GM18499 (cell line): ENCODE data around the gene FBXO46.
"Not testable (repeated sequence)": the region's sequence is repeated elsewhere in the genome, so short reads cannot be mapped to it uniquely, and the experiment has no call there.

Experiments
- ATAC-seq: cut with Tn5 transposase; IDR thresholded peaks from one replicate; pipeline ENCODE4 v1.9.1; 2021; ENCODE audit warnings: moderate number of reproducible peaks; ENCODE audit not compliant: insufficient read depth, unreplicated experiment

FBXO46 gene

DNA sequence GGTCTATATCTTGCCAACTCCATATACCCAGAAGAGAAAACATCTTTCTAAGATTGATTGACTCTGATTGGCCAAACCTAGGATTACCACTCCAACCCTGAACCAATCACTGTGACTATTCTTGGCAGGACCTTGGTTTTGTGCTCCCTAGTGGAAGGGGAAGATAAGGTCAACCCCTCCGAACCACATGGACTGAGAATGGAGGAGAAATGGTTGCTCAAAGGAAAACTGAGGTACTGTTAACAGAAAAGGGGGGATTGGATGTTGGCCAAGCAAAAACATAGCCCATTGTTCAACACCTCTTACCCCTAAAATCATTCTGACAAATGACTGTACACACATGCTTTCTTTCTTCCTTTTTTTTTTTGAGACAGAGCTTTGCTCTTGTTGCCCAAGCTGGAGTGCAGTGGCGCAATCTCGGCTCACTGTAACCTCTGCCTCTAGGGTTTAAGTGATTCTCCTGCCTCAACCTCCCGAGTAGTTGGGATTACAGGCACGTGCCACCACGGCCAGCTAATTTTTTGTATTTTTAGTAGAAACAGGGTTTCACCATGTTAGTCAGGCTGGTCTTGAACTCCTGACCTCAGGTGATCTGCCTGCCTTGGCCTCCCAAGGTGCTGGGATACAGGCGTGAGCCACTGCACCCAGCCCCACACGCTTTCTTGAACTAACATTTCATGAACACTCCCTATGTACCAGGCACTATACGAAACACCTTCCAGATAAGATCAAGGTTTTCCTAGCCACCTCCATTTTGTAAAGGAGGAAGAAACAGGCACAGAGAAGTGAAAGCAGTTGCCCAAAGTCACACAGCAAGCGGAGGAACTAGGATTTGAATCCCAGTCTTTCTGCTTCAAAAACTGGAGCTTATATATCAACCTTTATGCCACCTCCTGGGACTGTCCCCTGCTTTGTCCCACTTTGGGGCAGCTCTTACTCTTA lies 9.1 kb upstream of the FBXO46 start:
- ATAC-seq = no peak

DNA sequence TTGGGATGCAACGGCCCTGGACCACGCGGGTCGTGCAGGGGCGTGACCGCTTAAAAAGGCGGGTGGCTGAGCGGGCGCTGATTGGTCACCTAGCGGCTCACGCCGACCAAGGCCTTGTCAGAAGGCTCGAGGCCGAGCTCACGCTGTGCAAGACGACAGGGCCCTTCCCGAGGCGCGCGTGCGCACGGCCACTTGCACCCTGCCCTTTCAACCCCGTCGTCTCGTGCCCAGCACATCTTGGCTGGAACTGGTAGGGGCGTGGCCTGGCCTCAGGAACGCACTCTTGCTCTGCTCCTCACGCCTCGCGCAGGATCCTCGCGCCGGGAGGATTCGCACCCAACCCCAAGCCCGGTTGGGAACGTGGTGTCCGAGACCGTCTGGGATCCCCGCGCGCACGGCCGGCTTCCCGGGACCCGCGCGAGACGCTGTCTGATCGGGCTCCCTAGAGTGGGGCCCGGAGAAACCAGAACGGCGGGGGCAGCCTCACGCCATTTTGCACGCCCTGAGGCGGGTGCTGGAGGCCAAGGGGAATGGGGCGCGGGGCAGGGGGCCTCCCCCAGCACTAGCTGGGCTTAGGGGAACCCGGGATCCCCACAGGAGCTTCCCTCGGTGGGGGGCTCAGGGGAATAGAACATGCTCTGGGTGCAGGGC lies 2.6 kb upstream of the FBXO46 start, which contains the start of gene MEIOSIN:
TSS of gene MEIOSIN (plus strand) at position 280 of the 651 bp plus-strand sequence. CDS start 1,938 bp downstream, outside the sequence.
- no peak for ATAC-seq

DNA sequence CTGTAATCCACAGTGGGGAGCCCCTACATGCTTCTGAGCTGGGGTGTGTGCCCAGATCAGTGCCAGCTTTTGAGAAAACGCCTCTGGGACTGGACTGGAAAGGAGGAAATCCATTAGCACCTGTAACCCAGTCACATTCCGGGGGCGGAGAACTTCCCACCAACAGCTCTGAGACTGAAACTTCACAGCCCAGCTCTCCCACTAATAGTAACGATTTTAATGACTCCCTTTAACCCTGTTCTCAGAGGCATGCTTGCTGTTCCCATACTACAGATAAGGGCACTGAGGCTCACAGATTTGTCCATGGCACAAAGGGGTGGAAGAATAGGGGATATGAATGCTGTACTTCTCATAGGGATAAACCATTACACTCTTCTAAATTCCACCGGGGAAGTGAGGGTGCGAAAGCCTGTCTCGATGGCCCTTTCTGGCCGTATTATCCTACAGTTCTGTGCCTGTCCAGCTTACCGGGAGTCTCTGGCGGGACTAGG lies 851 bp downstream of the FBXO46 start:
- no peak for ATAC-seq

DNA sequence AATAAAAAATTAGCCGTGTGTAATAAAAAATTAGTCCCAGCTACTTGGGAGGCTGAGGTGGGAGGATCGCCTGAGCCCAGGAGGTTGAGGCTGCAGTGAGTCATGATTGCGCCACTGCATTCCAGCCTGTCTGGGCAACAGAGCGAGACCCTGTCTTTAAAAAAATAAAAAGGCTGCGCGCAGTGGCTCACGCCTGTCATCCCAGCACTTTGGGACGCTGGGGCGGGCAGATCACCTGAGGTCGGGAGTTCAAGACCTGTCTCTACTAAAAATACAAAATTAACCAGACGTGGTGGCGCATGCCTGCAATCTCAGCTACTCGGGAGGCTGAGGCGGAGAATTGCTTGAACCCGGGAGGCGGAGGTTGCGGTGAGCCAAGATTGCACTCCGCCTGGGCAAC lies 2.0 kb downstream of the FBXO46 start:
- not testable (repeated sequence) for ATAC-seq

DNA sequence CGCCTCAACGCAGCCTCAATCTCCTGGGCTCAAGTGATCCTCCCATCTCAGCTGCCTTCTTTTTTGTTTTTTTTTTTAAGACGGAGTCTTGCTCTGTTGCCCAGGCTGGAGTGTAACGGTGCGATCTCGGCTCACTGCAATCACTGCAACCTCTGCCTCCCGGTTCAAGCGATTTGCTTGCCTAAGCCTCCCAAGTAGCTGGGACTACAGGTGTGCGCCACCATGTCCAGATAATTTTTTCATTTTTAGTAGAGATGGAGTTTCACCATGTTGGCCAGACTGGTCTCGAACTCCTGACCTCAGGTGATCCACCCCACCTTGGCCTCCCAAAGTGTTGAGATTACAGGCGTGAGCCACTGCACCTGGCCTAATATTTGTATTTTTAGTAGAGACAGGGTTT lies 10.6 kb downstream of the FBXO46 start:
- ATAC-seq = not testable (repeated sequence)

DNA sequence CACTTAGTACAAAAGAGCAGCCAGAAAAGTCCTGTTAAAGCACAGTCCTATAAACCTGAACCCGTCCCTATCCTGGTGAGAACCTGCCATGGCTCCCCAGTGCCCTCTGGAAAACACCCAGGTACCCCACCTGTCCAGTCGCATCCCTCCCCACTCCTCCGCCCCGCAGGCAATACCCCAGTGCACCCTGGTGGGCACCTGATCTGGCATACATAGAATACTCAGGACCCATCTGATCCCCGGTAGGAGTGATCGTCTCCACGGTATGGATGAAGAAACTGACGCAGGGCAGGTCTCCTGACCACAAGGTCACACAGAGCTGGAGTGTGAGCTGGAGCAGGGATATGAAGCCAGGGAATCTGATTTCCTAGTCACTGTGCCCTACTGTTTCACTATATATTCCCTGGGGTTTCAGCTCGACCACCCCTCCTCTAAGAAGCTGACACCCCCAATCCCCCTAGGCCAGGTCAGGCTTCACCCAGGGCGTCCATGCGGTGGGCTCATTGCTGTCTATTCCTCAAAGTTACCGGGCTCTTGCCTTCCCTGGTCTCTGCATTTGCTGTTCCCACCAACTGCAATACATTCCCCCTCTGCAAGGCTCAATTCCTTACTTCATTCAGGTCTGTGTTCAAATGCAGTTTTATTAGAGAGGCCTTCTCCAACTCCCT lies 12.6 kb downstream of the FBXO46 start:
- ATAC-seq = no peak

DNA sequence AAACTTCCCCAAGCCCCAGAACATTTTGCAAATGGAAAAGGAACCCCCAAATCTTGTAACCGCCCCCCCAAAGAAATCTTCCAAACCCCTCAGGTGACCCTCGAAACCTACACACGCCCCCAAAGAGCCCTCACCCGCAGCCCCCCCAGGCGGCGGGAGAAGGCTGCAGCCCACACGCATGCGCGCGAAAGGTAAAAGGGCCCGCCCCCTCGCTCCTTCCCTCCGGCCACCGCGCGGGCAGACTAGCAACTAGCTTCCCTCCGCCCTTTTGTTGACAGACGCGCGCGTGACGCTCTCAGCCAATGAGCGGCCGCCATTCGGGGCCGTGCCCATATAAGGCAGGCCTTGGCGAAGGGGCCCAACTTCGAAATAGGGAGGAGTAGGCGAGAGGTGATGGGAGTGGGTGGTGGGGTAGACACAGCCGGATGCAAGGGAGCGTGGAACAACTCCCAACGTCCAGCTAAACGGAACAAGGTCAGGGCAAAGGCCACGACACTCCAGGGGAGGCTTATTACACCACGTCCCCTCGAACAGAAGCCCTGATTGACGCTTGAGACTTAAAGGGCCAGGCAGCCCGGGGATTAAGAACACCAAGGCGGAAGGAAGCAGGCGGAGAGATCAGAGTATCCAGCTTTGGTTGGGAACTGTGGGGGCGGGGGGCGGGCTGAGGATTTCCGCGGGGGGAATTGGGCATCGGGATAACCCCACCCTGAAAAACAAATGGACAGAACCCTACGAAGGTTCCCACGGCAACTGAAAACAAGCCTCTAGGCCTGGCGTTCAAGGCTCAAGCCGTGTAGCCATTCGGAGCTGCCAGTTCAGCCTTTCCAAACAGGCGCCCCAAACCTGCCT lies 13.3 kb downstream of the FBXO46 start:
- peak; percentile 71 for ATAC-seq

DNA sequence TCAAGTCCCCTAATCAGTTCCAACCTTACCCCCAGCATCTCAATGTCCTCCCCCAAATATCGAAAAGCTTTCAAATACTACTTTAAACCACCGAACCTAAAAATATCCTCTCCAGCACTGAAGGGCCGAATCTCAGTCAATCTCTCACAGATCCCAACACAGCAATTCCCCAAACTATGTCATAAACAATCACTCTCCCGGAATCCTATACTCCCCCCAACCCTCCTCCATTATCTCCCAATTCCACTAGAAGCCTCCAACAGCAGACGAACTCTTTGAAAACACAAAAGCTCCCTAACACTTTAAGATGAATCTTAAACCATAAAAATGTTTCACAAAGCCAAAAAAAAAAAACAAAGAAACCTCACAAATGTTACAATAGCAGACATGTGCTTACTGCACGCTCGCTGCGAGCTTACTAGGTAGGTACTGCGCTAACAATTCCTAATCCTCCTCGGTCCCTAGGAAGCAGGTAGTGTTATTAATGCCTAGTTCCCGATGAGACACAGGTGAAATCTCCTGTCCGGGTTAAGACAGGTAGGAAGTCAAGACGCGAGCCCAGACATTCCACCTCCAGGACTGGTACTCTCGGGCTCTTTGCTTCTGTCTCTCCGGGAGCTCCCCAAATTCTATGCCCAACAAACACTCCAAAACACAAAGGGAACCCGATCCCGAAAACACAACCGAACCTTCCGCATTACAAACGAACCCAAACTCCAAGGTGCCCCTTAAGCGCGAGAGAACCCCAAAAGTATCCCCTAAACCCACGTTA lies 14.2 kb downstream of the FBXO46 start:
- ATAC-seq = no peak

DNA sequence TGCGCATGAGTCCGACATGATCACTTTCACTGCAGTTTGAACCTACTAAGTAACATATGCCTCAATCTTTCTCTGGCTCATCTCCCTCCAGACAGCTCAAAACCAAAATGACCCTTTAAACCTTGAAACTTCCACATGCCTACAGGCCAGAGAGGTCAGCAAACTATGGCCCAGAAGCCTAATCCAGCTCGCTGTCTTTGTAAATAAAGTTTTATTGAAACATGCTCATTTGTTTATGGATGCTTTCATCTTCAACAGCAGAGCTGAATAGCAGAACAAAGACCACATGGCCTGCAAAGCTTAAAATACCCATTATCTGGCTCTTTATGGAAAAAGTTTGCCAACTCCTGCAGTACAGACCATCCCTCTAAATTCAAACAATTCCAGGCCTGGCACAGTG lies 15.6 kb downstream of the FBXO46 start:
- no peak for ATAC-seq

DNA sequence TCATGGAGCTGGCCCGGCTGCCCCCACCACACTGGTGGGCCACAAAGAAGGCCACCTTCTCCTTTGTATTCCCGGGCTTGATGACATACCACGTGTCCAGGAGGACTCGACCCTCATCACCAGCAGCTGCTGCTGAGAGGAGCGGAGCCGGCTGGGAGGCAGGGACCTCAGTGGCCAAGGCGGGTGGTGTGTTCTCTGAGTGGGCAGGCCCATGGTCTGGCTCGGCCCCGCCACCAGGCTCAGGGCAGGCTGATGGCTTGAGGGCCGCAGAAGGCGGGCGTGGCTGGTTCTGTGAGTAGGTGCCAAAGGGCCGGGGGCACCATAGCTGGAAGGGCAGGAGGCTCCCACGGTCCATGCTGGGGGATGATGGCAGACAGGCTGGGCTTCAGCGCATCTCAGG lies 17.6 kb downstream of the FBXO46 start:
- ATAC-seq = no peak

DNA sequence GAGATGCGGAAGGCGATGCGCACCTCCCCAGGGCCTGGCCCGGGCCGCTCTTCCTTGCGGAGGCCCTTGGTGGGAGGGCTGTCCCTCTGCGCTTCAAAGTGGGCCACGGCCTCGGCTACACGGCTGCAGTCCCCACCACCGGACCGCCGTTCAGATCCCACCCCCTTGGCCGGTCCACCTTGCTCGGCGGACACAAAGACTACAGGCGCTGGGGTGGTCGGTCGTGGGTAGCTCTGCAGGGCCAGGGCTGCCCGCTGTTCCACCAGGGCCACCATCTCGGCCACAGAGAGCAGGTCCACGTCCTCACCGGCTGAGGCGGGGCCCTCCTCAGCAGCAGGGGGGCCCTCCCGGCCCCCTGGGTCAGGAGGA lies 18.0 kb downstream of the FBXO46 start:
- ATAC-seq = no peak

DNA sequence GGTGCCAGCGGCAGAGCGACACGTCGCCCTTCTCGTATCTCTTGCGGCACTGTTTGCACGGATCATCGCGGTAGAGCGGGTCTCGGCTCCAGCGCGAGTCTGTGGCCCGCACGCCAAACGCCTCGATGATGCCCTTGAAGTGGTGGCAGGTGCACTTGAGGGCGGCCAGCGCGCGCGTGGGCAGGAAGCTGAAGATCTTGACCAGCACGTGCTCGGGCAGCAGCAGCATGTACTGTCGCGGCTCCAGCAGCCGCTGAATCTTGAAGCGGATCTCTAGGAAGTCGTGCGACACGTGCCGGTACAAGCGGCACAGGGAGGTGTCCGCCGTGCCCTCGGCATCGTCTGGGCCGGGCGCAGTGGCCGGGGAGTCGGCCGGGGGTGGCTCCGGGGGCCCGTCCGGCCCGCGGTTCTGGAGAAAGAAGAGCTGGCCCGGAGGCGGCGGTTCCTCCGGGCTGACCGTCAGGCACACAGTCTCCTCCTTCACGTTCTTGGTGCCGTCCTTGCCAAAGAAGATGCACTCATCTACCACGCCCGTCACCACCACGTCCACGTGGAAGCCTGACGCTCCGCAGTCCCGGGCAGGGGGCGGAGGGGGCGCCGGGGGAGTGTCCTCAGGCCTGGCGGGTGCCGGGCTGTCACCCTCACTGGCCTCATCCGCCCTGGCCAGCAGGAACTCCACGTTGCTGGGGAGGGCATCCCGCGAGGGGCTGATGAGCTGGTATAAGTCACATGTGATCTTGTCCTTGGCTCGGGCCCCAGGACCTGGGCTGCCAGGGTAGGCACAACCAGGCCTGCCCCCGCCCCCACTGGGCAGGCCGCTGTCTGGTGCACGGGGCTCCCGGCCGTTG lies 18.6 kb downstream of the FBXO46 start:
- ATAC-seq = no peak

DNA sequence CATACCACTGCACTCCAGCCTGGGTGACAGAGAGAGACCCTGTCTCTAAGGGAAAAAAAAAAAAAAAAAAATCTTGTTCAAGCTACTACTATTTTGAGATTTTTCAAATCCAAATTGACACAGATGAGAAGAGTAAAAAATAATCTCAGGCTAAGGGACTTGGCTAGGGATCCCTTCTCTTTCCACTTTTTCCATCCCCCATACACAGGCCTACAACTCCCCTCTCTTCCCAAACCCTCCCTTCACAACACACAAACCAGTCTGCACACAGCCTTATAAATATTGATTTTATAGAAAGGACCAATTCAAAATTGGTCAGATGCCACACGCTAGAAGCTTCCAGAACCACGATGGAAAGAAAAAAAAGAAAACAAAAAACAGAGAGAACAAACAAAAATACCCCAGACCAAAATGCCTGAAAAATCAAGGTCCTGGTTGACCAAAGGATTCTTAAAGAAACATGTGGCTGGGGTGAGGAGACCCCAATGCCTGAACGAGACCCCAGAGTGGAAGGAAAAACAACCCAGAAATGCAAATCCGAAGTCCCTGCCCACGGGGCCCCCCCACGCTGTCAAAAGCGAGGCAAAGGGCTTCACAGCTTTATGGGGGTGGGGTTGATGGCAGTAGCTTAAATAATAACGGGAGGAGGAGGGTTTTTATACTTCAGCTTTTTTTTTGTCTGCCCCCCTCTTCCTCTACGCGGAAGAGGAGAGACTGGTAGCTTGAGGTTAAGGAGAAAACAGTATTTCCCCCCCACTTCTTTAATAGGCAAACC lies 20.2 kb downstream of the FBXO46 start:
- no peak for ATAC-seq

DNA sequence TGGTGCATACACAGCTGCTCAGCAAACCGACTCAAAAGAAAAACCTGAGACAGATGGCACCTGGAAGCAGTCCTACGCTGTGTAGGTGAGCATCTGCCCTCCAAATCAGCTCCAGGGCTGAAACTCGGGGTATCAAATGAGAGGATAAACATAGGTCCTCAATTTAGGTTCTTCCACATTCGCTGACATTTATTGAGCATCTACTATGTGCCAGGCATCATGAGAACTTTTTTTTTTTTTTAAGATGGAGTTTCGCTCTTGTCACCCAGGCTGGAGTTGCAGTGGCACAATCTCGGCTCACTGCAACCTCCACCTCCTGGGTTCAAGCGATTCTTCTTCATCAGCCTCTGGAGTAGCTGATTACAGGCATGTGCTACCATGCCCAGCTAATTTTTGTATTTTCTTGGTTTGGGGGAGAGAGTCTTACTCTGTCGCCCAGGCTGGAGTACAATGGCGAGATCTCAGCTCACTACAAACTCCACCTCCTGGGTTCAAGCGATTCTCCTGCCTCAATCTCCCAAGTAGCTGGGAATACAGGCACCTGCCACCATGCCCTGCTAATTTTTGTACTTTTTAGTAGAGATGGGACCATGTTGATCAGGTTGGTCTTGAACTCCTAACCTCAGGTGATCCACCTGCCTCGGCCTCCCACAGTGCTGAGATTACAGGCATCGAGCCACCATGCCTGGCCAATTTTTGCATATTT lies 24.8 kb downstream of the FBXO46 start:
- no peak for ATAC-seq

DNA sequence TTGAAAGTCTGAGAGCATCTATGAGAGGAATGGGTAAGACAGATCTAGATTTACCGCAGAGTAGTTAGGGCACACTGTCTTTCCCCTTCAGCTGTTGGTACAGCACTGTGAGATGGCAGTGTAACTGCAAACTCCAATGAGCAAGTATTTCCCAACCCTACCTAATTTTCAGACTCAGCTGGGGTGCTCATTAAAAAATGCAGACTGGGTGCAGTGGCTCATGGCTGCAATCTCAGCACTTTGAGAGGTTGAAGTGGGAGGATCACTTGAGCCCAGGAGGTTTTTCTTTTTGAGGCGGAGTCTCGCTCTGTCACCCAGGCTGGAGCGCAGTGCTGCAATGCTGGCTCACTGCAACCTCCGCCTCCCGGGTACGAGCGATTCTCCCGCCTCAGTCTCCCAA lies 25.6 kb downstream of the FBXO46 start:
- ATAC-seq = no peak

DNA sequence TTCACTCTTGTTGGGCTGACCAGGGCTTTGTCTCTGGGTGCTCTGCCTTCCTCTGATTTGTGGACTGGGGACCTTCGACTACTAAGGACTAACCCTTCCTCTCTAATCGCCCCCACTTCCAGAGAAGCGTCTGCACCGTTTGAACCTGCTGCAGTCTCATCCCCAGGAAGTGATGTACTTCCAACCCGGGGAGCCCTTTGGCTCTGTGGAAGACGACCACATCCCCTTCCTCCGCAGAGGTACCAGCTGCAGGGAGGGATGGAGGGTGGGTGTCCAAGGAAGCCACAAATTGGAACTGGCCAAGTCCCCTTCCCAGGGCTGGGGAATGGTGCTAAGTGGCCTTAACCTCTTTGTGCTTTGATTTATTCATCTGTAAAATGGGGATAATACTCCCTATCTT lies 29.0 kb downstream of the FBXO46 start:
- no peak for ATAC-seq
